Fibroblast of gingiva (primary cell): ENCODE data around the gene MS4A14.
"Not testable (repeated sequence)": the region's sequence is repeated elsewhere in the genome, so short reads cannot be mapped to it uniquely, and the experiment has no call there.

Experiments used
- DNase-seq: peaks from one replicate; pipeline ENCODE4 v3.0.0-alpha.2; 2011; ENCODE audit warnings: low read depth

MS4A14 gene

GRCh38 chr11:60390419-60390818 lies 5.8 kb upstream of the MS4A14 start:
- no peak for DNase-seq

GRCh38 chr11:60392361-60392760 lies 3.9 kb upstream of the MS4A14 start:
- DNase-seq, result no peak

- no peak for DNase-seq
These were observed 3.2 kb upstream of the MS4A14 start for GRCh38 chr11:60393016-60393415.

GRCh38 chr11:60394666-60395380 lies 1.4 kb upstream of the MS4A14 start:
- no peak for DNase-seq

- no peak for DNase-seq
These were observed 540 bp downstream of the MS4A14 start for GRCh38 chr11:60396799-60397198.

- DNase-seq, result no peak
These were observed 23.8 kb downstream of the MS4A14 start for GRCh38 chr11:60420015-60420414.

- no peak for DNase-seq
These were observed 26.4 kb downstream of the MS4A14 start for GRCh38 chr11:60422609-60423008.

GRCh38 chr11:60428517-60428916 lies 32.3 kb downstream of the MS4A14 start:
- DNase-seq, result no peak

GRCh38 chr11:60429272-60429671 lies 33.0 kb downstream of the MS4A14 start, which contains the start of gene MS4A5:
Gene MS4A5 (plus strand): TSS chr11:60429572. CDS start chr11:60429675, 103 bp downstream.
- DNase-seq, result no peak

GRCh38 chr11:60431251-60431650 lies 35.0 kb downstream of the MS4A14 start:
- DNase-seq, result no peak

GRCh38 chr11:60433401-60433800 lies 37.1 kb downstream of the MS4A14 start:
- DNase-seq, result no peak

GRCh38 chr11:60447070-60447469 lies 50.8 kb downstream of the MS4A14 start:
- DNase-seq, result no peak

- DNase-seq, result no peak
These were observed 51.6 kb downstream of the MS4A14 start for GRCh38 chr11:60447846-60448245.

- not testable (repeated sequence) for DNase-seq
These were observed 54.9 kb downstream of the MS4A14 start for GRCh38 chr11:60451185-60451584.

GRCh38 chr11:60454212-60454611 lies 58.0 kb downstream of the MS4A14 start:
- DNase-seq, result no peak

GRCh38 chr11:60455531-60456042 lies 59.3 kb downstream of the MS4A14 start, which contains the start of gene MS4A1:
Gene MS4A1 (plus strand): TSS chr11:60455847. CDS start chr11:60462375, 6,528 bp downstream.
- DNase-seq, result no peak

- DNase-seq, result no peak
These were observed 61.3 kb downstream of the MS4A14 start for GRCh38 chr11:60457576-60457975.

GRCh38 chr11:60459345-60459744 lies 63.1 kb downstream of the MS4A14 start:
- DNase-seq, result no peak
